IMR-90 (cell line): ENCODE measurements around the gene TMPRSS12.

Source experiments
- BHLHE40 ChIP-seq: fragments of 150-350 bp; IDR thresholded peaks from 2 replicates; pipeline ENCODE4 v1.6.1; 2016; ENCODE audit warnings: mild to moderate bottlenecking, low read depth, low read length
- CEBPB ChIP-seq: IDR thresholded peaks from 2 replicates; pipeline ENCODE4 v1.6.1; 2012; ENCODE audit warnings: low read depth, low read length, improper control_type of control experiment
- CTCF ChIP-seq: conservative IDR thresholded peaks from 2 replicates; pipeline ENCODE4 v1.5.1; 2012; ENCODE audit warnings: mild to moderate bottlenecking, low read depth, low read length, improper control_type of control experiment
- FOS ChIP-seq: fragments of 150-350 bp; IDR thresholded peaks from 2 replicates; pipeline ENCODE4 v1.6.1; 2016; ENCODE audit warnings: low read depth, low read length
- MAFK ChIP-seq: IDR thresholded peaks from 2 replicates; pipeline ENCODE4 v1.6.1; 2012; ENCODE audit warnings: low read depth, low read length, improper control_type of control experiment
- POLR2A ChIP-seq: IDR thresholded peaks from 2 replicates; pipeline ENCODE4 v1.6.1; 2012; ENCODE audit warnings: mild to moderate bottlenecking, low read depth, low read length
- RAD21 ChIP-seq: IDR thresholded peaks from 2 replicates; pipeline ENCODE4 v1.6.1; 2012; ENCODE audit warnings: low read length, improper control_type of control experiment
- RCOR1 ChIP-seq: IDR thresholded peaks from 2 replicates; pipeline ENCODE4 v1.6.1; 2012; ENCODE audit warnings: mild to moderate bottlenecking, low read length, improper control_type of control experiment; ENCODE audit not compliant: insufficient replicate concordance
- RFX5 ChIP-seq: IDR thresholded peaks from 2 replicates; pipeline ENCODE4 v1.8.0; 2012; ENCODE audit warnings: low read depth, mild to moderate bottlenecking, low read length, moderate library complexity
- SMC3 ChIP-seq: fragments of 150-350 bp; IDR thresholded peaks from 2 replicates; pipeline ENCODE4 v1.6.1; 2016; ENCODE audit warnings: low read depth, mild to moderate bottlenecking, antibody characterized with exemption, low read length, moderate library complexity
- TF ChIP-seq, protein P1 (sequence below): fragments of 150-350 bp; IDR thresholded peaks from 2 replicates; pipeline ENCODE4 v1.6.1; 2017; ENCODE audit warnings: mild to moderate bottlenecking, antibody characterized with exemption, low read length, low read depth

DNA sequence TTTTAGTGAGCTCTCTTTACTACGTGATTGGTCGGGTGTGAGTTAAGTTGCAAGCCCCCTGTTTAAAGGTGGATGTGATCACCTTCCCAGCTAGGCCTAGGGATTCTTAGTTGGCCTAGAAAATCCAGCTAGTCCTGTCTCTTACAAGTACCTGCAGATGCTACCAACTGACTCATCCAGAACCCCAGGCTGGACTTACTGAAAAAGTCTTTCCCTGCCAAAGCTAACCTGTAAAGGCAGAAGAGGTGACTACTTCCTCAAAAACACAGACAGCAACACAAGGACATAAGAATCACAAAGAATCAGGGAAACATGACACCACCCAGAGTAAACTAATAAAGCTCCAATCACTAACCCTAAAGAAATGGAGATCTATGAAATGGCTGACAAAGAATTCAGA, 70.5 kb downstream of the TMPRSS12 start:
- TF ChIP-seq CTCF: no peak
- TF ChIP-seq, protein P1, sequence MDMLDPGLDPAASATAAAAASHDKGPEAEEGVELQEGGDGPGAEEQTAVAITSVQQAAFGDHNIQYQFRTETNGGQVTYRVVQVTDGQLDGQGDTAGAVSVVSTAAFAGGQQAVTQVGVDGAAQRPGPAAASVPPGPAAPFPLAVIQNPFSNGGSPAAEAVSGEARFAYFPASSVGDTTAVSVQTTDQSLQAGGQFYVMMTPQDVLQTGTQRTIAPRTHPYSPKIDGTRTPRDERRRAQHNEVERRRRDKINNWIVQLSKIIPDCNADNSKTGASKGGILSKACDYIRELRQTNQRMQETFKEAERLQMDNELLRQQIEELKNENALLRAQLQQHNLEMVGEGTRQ: no peak
- TF ChIP-seq BHLHE40: no peak
- no peak for TF ChIP-seq POLR2A
- TF ChIP-seq RAD21: no peak
- TF ChIP-seq CEBPB: no peak
- no peak for TF ChIP-seq RFX5
- TF ChIP-seq RCOR1: no peak
- TF ChIP-seq FOS: no peak
- no peak for TF ChIP-seq MAFK
- TF ChIP-seq SMC3: no peak
